HL-60/S4 treated with retinoic acid at 250 ng/mL for 4 days and 3 days (cell line): Measurements from ENCODE around the gene XYLT1.
"Not testable (repeated sequence)": the region's sequence is repeated elsewhere in the genome, so short reads cannot be mapped to it uniquely, and the experiment has no call there.

ENCODE experiments used
- in situ Hi-C: fragments of 300-500 bp; cut with MboI; formaldehyde crosslinking; loops from 2 replicates; pipeline ENCODE4 v1.7.0; 2022; ENCODE audit warnings: low sequenced_read_pairs

The XYLT1 gene

DNA sequence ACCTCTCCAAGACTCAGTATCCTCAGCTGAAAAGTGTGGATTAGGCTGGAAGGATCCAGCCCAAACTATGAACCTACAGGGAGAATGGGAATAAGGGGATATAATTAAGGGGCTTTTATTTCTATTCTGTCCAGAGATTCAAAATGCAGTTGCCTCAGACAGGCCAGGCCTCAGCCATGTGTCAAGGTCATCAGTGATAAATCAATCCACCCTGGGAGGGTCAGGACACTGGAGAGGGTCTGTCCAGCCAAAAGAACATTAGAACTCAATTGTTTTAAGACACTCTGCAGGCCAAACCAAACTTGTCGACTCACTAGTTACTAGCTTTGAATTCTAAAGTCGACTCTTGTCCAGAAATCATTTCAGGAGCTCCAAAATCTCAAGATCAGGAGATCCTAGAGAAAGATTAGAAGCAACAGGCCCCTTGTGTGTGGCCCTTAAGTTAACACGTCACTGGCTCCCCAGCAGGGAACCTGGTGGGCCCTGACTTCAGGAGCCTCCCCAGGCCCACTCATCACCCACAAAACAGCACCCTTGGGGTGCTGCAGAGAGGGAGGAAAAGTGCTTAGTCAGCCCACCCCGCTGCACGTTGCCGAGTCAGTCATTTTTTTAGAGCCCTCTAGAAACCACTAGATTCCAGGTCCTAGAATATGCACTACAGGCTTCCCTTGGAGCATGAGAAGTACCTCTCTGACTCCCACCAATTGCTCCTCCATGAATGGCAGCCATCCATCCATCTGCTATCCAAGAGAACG lies 156.8 kb downstream of the XYLT1 start:
- in situ Hi-C loops: no loop called here

GRCh38 chr16:17313085-17313611 lies 157.6 kb downstream of the XYLT1 start:
- in situ Hi-C loops: no loop called here

DNA sequence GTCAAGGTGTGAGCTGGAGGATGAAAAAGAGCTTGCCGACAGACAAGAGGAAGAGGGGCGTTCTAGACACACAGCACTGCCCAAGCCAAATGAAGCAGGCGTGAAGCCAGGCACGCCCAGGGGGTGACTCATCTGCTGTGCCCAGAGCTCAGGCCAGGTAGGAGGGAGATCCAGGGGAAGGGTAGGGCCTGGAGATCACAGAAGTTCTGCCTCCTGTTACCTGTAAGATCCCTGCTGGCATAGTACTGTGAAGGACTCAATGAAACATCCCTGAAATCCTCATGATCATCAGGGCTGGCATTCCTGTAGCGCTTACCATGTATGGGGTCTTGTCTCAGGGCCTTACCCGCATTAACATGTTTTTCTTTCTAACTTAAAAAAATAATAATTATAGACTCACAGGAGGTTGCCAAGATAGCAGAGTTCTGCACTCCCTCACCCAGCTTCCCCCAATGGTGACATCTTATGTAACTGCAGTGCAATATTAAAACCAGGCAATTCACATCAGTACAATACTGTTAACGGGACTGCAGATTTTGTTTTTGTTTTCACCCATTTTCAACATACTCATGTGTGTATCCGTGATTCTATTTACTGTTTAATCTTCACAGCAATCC lies 158.6 kb downstream of the XYLT1 start:
- in situ Hi-C loops: no loop called here

DNA sequence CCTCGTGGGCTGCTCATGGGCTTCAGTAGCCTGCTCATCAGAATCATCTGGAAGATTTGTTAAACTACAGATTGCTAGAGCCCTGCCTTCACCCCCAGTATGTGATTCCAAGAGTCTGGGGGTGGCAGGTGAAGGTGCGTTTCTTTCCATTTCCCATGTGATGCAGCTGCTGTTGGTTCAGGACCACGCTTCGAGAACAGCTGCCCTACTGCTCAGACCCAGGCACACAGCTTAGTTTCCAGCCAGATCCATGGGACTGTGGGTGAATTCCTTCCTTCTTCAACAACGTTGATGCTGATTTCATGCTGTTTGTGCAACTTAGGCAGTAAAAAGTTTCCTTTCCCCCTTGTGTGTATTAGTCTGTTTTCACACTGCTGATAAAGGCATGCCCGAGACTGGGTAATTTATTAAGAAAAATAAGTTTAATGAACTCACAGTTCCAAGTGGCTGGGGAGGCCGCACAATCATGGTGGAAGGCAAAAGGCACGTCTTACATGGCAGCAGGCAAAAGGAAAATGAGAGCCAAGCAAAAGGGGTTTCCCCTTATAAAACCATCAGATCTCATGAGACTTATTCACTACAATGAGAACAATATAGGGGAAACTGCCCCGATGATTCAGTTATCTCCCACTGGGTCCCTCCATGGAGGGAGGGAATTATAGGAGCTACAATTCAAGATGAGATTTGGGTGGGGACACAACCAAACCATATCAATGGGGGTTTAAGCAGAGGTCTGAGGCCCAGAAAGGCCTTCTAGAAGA lies 159.2 kb downstream of the XYLT1 start:
- in situ Hi-C loops: no loop called here

GRCh38 chr16:17309510-17309909 lies 161.2 kb downstream of the XYLT1 start:
- in situ Hi-C loops: no loop called here

DNA sequence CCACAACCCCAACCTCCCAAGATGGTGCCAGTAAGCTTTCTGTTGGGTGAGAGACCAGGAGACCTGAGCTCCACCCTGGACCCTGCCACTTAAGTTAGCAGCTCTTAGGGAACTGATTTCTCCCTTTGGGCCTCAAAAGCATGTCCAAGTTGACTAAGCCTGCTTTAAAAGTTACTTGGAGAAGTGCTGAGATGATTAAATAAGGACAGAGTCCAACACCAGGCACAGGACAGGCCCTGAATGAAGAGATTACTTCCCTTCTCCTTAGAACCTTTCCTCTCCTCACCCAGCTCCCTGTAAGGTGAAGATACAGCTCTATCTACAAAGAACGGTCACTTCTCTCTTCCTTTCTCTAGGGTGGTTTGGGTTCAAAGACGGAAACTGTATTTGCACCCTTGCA lies 162.6 kb downstream of the XYLT1 start:
- in situ Hi-C loops: no loop called here

GRCh38 chr16:17307504-17307903 lies 163.3 kb downstream of the XYLT1 start:
- in situ Hi-C loops: no loop called here

DNA sequence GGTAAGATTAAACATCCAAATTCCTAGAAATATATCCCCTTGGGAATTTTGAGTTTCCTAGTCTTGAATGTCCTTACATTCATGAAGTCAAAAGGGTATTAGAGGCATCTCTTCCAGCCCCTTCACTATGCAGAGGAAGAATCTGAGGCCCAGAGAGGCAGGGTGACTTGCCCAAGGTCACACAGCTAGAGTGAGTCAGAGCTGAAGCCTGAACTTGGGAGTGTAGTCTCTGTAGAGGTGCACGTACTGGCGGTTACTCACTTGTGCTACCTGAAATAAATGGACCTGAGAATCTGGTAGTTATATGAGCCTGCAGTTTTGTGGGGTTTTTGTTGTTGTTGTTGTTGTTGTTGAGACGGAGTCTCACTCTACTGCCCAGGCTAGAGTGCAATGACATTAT lies 164.0 kb downstream of the XYLT1 start:
- in situ Hi-C loops: no loop called here

GRCh38 chr16:17306211-17306610 lies 164.5 kb downstream of the XYLT1 start:
- in situ Hi-C loops: not testable (repeated sequence)

DNA sequence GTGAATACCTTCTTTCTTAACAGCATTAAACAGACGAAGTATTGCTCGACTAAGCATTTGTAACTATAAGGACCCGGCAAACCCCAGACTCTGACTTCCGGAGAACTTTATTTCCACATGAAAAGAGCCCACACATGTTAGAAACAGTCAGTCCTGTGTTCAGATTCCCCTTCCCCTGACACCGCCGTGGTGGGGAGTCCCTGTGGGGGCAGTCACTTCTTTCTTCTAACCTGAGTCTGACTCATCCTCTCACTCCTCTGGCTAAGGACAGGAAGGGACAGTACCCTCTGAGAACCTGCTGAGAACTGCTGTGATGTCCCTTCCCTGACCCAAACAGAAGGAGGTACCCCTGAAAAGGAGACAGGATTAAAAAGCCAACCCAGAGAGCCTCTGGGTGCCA lies 165.1 kb downstream of the XYLT1 start:
- in situ Hi-C loops: no loop called here

DNA sequence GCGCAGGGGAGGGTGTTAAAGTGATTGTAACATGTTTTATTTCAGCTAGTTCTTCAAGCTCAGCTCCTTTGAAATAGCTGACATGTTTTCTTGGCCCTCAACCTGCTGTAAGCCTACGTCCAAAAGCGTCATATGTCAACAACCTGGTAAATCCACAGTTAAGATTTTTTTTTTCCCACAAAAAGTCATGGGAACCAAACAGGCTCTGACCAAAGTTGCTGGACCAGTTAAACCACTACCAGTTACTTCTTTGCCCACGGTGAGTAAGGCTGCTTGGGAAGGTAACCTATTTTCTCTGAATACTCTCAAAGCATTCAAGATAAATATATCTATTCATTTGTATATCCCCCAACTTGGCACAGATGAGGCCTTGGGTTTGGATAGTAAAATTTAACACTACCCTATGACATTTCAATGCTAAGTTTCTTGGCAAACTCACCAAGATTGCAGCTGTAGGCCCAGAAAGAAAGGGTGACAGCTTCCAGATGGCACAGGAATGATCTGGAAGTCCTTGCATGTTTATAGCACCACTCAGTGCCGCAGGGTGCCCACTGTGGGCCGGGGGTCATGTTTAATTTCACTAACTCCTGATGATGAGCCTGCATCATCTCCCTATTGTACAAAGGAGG lies 166.2 kb downstream of the XYLT1 start:
- in situ Hi-C loops: no loop called here

DNA sequence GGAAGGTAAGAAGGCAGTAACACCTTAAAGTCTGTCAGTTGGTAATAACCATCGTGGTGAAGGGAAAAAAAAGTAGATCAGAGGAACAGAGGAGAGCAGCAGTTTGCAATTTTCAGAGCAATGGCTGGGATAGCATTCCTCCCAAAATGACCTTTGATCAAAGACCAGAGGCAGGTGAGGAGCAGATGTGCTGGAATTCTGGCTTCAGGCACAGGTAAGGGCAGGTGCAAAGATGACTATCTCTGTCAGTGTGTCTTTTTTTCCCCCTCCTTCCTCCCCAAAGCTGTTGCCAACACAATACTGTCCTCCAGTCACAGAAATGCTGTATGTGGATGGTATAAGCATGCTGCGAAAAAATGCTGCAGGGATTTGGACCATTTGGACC lies 166.7 kb downstream of the XYLT1 start:
- in situ Hi-C loops: no loop called here

DNA sequence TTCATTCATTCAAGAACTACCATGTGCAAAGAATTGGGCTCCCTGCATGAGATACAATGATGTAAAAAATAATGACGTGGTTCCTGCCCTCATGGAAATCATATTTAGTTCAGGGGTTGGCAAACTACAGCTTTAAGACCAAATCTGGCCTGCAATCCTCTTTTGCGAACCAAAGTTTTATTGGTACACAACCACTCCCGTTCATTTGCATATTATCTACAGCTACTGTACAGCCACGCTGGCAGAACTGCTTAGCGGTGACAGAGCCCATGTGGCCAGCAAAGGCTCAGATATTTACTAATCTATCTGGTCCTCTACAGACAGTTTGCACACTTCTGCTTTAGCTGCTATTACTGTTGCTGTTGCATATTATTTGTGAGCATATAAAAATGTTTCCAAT lies 167.7 kb downstream of the XYLT1 start:
- in situ Hi-C loops: no loop called here

GRCh38 chr16:17302620-17303019 lies 168.1 kb downstream of the XYLT1 start:
- in situ Hi-C loops: no loop called here

GRCh38 chr16:17302214-17302613 lies 168.5 kb downstream of the XYLT1 start:
- in situ Hi-C loops: no loop called here

DNA sequence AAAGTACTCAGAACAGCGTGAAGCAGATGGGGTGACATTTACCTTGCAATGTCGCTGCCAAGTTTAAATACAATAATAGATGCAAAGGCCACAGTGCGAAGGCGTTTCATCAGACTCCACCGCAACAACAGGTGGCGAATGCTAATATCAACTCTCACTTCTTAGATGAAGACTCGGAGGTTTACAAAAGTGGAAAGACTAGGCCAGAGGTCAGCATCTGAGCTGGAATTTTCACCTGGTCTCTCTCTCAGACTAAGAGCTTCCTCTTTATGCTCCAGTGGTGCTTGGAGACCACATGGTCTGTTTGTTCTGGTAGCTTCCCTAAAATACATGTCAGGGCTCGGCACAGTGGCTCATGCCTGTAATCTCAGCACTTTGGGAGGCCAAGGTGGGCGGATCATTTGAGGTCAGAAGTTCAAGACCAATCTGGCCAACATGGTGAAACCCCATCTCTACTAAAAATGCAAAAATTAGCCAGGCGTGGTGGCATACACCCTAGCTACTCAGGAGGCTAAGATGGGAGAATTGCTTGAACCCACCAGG lies 169.1 kb downstream of the XYLT1 start:
- in situ Hi-C loops: no loop called here

DNA sequence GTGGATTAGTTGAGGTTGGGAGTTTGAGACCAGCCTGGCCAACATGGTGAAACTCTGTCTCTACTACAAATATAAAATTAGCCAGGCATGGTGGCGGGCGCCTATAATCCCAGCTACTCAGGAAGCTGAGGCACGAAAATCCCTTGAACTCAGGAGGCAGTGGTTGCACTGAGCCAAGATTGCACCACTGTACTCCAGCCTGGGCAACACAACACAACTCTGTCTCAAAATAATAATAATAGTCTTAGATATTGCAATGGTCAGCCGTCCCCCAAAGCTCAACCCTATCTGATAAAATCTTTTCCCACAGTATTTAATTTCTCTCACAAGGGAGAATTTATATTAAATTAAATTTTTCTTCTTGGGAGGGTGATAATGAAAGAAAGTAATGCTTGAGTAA lies 169.6 kb downstream of the XYLT1 start:
- in situ Hi-C loops: no loop called here

DNA sequence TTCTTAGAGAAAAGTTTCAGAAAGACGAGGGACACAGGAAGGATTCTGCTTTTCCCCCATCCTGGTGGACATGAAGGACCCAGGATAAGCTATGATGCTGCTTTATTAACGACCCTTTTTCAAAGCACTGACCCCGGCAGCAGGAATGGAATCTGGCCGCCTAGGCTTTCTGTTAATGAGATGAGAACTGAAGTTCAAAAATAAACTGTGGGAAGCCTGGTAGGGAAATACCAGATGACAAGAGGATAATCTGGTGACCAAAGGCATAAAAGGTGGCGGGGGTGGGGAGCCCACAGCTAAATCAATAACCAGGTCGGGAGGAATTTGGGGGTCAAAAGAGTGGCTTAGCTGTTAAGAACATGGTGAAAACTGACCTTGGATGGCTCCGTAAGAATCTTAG lies 171.0 kb downstream of the XYLT1 start:
- in situ Hi-C loops: no loop called here

DNA sequence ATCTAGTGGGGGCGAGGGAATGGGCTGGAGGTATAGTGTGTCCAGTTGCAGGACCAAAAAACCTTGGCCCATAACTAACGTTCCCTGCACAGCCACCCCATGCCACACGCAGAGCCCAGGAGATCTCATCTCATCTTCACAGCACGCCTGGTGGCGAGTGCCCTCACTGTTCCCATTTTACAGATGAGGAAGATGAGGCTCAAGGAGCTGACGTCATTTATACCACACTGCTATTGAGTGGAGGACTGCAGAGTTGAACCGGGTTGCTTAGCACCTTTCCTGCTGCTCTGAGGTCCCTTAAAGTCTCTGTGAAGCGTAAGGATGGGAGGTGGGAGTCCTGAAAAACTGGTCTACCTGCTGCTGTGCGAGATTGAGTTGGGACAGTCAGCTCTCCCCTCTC lies 172.5 kb downstream of the XYLT1 start:
- in situ Hi-C loops: no loop called here

DNA sequence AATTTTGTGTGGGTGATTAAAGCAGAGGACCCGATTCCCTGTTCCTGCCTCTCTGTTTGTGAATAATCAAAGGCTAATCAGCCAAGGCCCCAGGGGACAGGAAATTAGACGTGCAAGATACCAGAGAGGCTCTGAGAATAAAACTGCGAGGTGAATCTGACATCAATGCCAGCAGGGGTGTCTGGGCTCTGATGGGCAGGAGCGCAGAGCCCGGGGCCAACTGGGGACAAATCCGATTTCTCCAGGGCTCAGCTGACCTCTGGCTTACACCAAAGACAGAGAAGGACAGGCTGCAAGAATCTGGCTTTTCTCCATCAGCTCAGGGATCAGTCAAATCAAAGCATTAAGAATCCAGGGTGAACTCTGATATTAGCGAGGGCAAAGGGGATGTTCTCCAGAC lies 174.3 kb downstream of the XYLT1 start:
- in situ Hi-C loops: no loop called here

DNA sequence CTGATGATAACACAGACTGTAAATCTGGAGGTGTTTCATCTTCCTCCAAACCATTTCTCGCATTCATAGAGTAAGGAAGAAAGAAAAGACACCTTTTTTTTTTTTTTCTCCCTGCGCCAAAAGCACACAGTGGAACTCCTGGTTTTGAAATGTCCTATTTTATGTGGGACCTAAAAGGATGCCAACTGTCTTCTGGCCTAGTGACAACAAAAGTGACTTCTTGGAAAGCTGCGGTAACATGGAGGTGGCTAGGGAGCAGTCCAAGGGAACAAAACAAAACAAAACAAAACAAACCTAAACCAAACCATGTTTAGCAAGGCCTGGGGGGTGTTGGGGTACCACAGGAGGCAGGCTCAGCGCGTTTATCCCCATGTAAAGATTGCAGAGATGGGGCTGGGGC lies 174.8 kb downstream of the XYLT1 start:
- in situ Hi-C loops: no loop called here
